Esophagus squamous epithelium (tissue), 5 donors: ENCODE results near the gene FYN. TPM values are rescaled to one million over a fixed set of nuclear protein-coding genes. Genes with fewer than 3 reads are reported as not detected.

Experiments used
- DNase-seq: peaks from one replicate; lab custom pipeline; 2025; lab: John Stamatoyannopoulos, UW
- H3K27ac ChIP-seq, 4 donors: fragments of 200-600 bp; sonication (generic); one replicate each; pipeline ENCODE4 v1.5.1; 2016 to 2019; ENCODE audit warnings: mild to moderate bottlenecking in 1 of 4
- H3K27me3 ChIP-seq, 4 donors: fragments of 200-600 bp; sonication (generic); 1 replicate in 3 of 4; 2 replicates in 1 of 4; pipeline versions ENCODE4 v1.5.1 to v1.6.0; 2017 to 2021; ENCODE audit warnings: antibody characterized with exemption in 1 of 4
- H3K36me3 ChIP-seq, 3 donors: fragments of 200-600 bp; sonication (generic); one replicate each; pipeline ENCODE4 v1.5.1; 2016 to 2019
- H3K4me1 ChIP-seq, 3 donors: fragments of 200-600 bp; sonication (generic); one replicate each; pipeline ENCODE4 v1.5.1; 2017 to 2019
- H3K4me3 ChIP-seq, 4 donors: fragments of 200-600 bp; sonication (generic); 1 replicate in 3 of 4; 2 replicates in 1 of 4; pipeline ENCODE4 v1.5.1; 2016 to 2019; ENCODE audit warnings: mild to moderate bottlenecking in 2 of 4, moderate library complexity in 1 of 4
- H3K9me3 ChIP-seq, 3 donors: fragments of 200-600 bp; sonication (generic); one replicate each; pipeline ENCODE4 v1.5.1; 2016 to 2019
- CTCF ChIP-seq, 6 experiments: fragments of 450-650 bp in 4 of 6; fragments of 200-600 bp in 2 of 6; sonication (generic) in 2 of 6; IDR thresholded peaks; one replicate each; pipeline ENCODE4 v1.5.1; 2016 to 2019; ENCODE audit warnings: antibody characterized with exemption in 6 of 6, mild to moderate bottlenecking in 4 of 6, moderate library complexity in 4 of 6
- POLR2A ChIP-seq, 4 donors: fragments of 450-650 bp; IDR thresholded peaks; one replicate each; pipeline ENCODE4 v1.6.1; 2017; ENCODE audit warnings: antibody characterized with exemption in 4 of 4, mild to moderate bottlenecking in 4 of 4, moderate library complexity in 3 of 4
- WGBS, 2 donors: methylation state at CpG; one replicate each; pipeline ENCODE4 v1.1.5; 2018; 5-methylcytosine and 5-hydroxymethylcytosine counted together
- intact Hi-C: fragments of 100-400 bp; cut with DNase I; formaldehyde crosslinking; loops from one replicate; pipeline ENCODE4 v1.15.0; 2022
- total RNA-seq, 4 donors: library from RNA; depleted of rRNA; stranded (reverse); fragments of >200 nt; gene quantifications; one replicate each; pipeline ENCODE4 v1.1.0, GENCODE V29; 2016
- donor health status: DM: yes; HTN: yes; CAD: no.

Gene FYN
- total RNA-seq, 4 donors from 2014 or later, result 11.8 to 54.6 (median 21.4) TPM

- TF ChIP-seq CTCF (IDR thresholded peaks at IDR 0.05) (no peak), POLR2A (IDR thresholded peaks at IDR 0.05) (no peak)
- H3K4me3 ChIP-seq, result no peak overlapping the region
- H3K4me1 ChIP-seq, result peaks cover 0 to 67% (median 38%) of the 10 kb centered on the region in 3 donors
- intact Hi-C loops, result no loop called here
- no peaks in the 10 kb centered on the region for H3K9me3 ChIP-seq
- DNase-seq, result no peak
- H3K36me3 ChIP-seq, result peaks cover 0 to 13% (median 3%) of the 10 kb centered on the region in 3 donors
- no peaks in the 10 kb centered on the region for H3K27me3 ChIP-seq
- peak overlapping the region; percentile 43 to 89 (median 80) for H3K27ac ChIP-seq
- WGBS, 2 donors, result 37 to 58% methylated on average over 15 to 19 of the region's 19 CpGs
These were observed 186.9 kb downstream of the FYN start for GRCh38 chr6:111686249-111686931.

GRCh38 chr6:111685526-111685925, 187.7 kb downstream of the FYN start:
- WGBS, 2 donors, result 17 to 63% methylated on average over 1 to 2 of the region's 2 CpGs
- intact Hi-C loops, result no loop called here

GRCh38 chr6:111685058-111685457, 188.2 kb downstream of the FYN start:
- TF ChIP-seq CTCF (IDR thresholded peaks at IDR 0.05) (no peak), POLR2A (IDR thresholded peaks at IDR 0.05) (no peak)
- Histone ChIP-seq H3K36me3 (peaks cover 0 to 7% (median 3%) of the 10 kb centered on the region in 3 donors), H3K9me3 (no peaks in the 10 kb centered on the region), H3K27ac (peak overlapping the region in 3 of 4 donors; percentile 79 to 89 (median 82)), H3K4me1 (peaks cover 0 to 61% (median 37%) of the 10 kb centered on the region in 3 donors), H3K27me3 (no peaks in the 10 kb centered on the region), H3K4me3 (no peak overlapping the region)
- WGBS, 2 donors, result 83 to 87% methylated on average over 6 to 7 of the region's 7 CpGs
- no peak for DNase-seq
- intact Hi-C loops, result no loop called here

More at GRCh38 chr6:111685526-111685925, 187.7 kb downstream of the FYN start:
- DNase-seq, result no peak
- Histone ChIP-seq H3K27me3 (no peaks in the 10 kb centered on the region), H3K4me3 (no peak overlapping the region), H3K36me3 (peaks cover 0 to 12% (median 3%) of the 10 kb centered on the region in 3 donors), H3K9me3 (no peaks in the 10 kb centered on the region), H3K27ac (peak overlapping the region; percentile 43 to 89 (median 80)), H3K4me1 (peaks cover 0 to 63% (median 37%) of the 10 kb centered on the region in 3 donors)
- TF ChIP-seq CTCF (IDR thresholded peaks at IDR 0.05), result no peak
- no peak for TF ChIP-seq POLR2A (IDR thresholded peaks at IDR 0.05)

GRCh38 chr6:111683749-111684267, 189.4 kb downstream of the FYN start:
- TF ChIP-seq POLR2A (IDR thresholded peaks at IDR 0.05), result no peak
- TF ChIP-seq CTCF (IDR thresholded peaks at IDR 0.05), result no peak
- intact Hi-C loops, result no loop called here
- Histone ChIP-seq H3K9me3 (no peaks in the 10 kb centered on the region), H3K27me3 (no peaks in the 10 kb centered on the region), H3K4me3 (no peak overlapping the region), H3K27ac (peak overlapping the region in 3 of 4 donors; percentile 79 to 89 (median 83)), H3K4me1 (peaks cover 0 to 61% (median 37%) of the 10 kb centered on the region in 3 donors), H3K36me3 (peaks cover 0 to 4% (median 0%) of the 10 kb centered on the region in 3 donors)
- WGBS, 2 donors, result 66 to 79% methylated on average over 5 of the region's 5 CpGs
- no peak for DNase-seq

GRCh38 chr6:111683157-111683556, 190.1 kb downstream of the FYN start:
- Histone ChIP-seq H3K4me1 (peaks cover 0 to 61% (median 37%) of the 10 kb centered on the region in 3 donors), H3K36me3 (peaks cover 0 to 4% (median 0%) of the 10 kb centered on the region in 3 donors), H3K4me3 (no peak overlapping the region), H3K27me3 (no peaks in the 10 kb centered on the region), H3K9me3 (no peaks in the 10 kb centered on the region), H3K27ac (peak overlapping the region; percentile 23 to 86 (median 80))
- WGBS, 2 donors, result 61 to 83% methylated on average over 4 to 5 of the region's 5 CpGs
- intact Hi-C loops, result no loop called here
- TF ChIP-seq CTCF (IDR thresholded peaks at IDR 0.05) (no peak), POLR2A (IDR thresholded peaks at IDR 0.05) (no peak)
- DNase-seq, result no peak
